Testis (tissue), 2 donors: ENCODE results near the gene SPANXB1.
"Not testable (repeated sequence)": the region's sequence is repeated elsewhere in the genome, so short reads cannot be mapped to it uniquely, and the experiment has no call there.

Experiments used
- CTCF ChIP-seq, 3 experiments: fragments of 450-650 bp in 2 of 3; fragments of 200-600 bp in 1 of 3; sonication (generic) in 1 of 3; IDR thresholded peaks; one replicate each; pipeline ENCODE4 v1.5.1; 2016 to 2019; ENCODE audit warnings: antibody characterized with exemption in 3 of 3, mild to moderate bottlenecking in 2 of 3, moderate library complexity in 1 of 3
- POLR2A ChIP-seq: fragments of 450-650 bp; IDR thresholded peaks from one replicate; pipeline ENCODE4 v1.6.1; 2017; ENCODE audit warnings: antibody characterized with exemption, mild to moderate bottlenecking, moderate library complexity

GRCh38 chrX:141002568-141002967 is at the start of gene SPANXB1:
- TF ChIP-seq POLR2A; CTCF (IDR thresholded peaks at IDR 0.05): not testable (repeated sequence)
